Right lobe of liver (tissue), 4 donors: ENCODE measurements around the gene NUP85.
"Not testable (repeated sequence)": the region's sequence is repeated elsewhere in the genome, so short reads cannot be mapped to it uniquely, and the experiment has no call there.

Source experiments
- POLR2A ChIP-seq: fragments of 450-650 bp; IDR thresholded peaks from one replicate; pipeline ENCODE4 v1.6.1; 2017; ENCODE audit warnings: antibody characterized with exemption, mild to moderate bottlenecking
- TF ChIP-seq, protein P1 (sequence below), 4 donors: fragments of 200-600 bp in 3 of 4; fragments of 450-650 bp in 1 of 4; IDR thresholded peaks; one replicate each; pipeline versions ENCODE4 v1.5.1 to v1.8.0; 2016 to 2022; ENCODE audit warnings: antibody characterized with exemption in 4 of 4, mild to moderate bottlenecking in 2 of 4
- donor health status: DM: no; HTN: no; CAD: no.
- donor health status: DM: no; HTN: no; CAD: no.
- donor health status: DM: no; HTN: yes; CAD: no.

DNA sequence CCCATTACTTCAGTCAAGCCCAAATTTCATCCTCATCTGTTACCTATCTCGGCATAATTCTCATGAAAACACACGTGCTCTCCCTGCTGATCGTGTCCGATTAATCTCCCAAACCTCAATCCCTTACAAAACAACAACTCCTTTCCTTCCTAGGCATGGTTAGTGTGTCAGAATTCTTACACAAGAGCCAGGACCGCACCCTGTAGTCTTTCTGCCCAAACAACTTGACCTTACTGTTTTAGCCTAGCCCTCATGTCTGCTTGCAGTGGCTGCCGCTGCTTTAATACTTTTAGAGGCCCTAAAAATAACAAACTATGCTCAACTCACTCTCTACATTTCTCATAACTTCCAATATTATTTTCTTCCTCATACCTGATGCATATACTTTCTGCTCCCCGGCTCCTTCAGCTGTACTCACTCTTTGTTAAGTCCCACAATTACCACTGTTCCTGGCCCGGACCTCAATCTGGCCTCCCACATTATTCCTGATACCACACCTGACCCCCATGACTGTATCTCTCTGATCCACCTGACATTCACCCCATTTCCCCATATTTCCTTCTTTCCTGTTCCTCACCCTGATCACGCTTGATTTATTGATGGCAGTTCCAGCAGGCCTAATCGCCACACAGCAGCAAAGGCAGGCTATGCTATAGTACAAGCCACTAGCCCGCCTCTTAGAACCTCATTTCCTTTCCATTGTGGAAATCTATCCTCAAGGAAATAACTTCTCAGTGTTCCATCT is 50.6 kb downstream of the NUP85 start:
- TF ChIP-seq, protein P1, sequence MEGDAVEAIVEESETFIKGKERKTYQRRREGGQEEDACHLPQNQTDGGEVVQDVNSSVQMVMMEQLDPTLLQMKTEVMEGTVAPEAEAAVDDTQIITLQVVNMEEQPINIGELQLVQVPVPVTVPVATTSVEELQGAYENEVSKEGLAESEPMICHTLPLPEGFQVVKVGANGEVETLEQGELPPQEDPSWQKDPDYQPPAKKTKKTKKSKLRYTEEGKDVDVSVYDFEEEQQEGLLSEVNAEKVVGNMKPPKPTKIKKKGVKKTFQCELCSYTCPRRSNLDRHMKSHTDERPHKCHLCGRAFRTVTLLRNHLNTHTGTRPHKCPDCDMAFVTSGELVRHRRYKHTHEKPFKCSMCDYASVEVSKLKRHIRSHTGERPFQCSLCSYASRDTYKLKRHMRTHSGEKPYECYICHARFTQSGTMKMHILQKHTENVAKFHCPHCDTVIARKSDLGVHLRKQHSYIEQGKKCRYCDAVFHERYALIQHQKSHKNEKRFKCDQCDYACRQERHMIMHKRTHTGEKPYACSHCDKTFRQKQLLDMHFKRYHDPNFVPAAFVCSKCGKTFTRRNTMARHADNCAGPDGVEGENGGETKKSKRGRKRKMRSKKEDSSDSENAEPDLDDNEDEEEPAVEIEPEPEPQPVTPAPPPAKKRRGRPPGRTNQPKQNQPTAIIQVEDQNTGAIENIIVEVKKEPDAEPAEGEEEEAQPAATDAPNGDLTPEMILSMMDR (IDR thresholded peaks at IDR 0.05) = not testable (repeated sequence)
- not testable (repeated sequence) for TF ChIP-seq POLR2A
